Stimulated activated CD8-positive, alpha-beta memory T cell treated with anti-CD3 and anti-CD28 coated beads, Interleukin-15, amount 100 ng/mL, for 48 hours (primary cell): ENCODE measurements around the gene RPL10.

Source experiments
- DNase-seq, 2 donors: peaks; one replicate each; pipeline ENCODE4 v3.0.0-alpha.2; 2020; ENCODE audit warnings: low read depth in 2 of 2

Gene RPL10

DNA sequence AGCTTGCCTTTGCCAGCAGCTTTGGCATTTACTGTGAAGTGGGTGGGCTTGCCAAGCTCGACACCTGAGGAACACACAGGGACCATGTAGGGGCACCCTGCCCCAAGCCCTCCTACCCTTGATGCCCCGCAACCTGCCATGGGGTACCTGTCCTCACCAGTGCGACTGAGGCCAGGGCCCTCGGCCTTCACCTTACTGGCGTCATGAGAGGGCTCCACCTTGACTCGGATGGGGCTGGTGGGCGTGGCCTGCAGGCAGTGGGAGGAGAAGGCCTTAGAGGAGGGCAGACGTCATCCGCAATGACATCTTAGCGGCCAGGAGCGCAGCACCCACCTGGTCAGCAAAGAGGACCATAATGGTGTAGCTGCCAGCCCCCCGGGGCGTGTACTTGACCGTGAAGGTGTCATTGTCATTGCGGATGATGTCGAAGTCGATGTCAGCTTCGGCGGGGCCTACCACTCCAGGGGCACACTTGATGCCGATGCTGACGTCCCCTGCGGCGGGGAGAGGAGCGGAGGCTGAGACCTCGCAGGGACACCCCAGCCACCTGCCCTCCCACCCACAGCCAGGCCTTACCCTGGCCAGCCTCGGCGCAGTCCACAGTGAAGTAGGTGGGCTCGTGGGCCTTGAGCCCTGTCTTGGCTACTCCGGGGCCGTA is 36.0 kb upstream of the RPL10 start:
- DNase-seq: no peak

DNA sequence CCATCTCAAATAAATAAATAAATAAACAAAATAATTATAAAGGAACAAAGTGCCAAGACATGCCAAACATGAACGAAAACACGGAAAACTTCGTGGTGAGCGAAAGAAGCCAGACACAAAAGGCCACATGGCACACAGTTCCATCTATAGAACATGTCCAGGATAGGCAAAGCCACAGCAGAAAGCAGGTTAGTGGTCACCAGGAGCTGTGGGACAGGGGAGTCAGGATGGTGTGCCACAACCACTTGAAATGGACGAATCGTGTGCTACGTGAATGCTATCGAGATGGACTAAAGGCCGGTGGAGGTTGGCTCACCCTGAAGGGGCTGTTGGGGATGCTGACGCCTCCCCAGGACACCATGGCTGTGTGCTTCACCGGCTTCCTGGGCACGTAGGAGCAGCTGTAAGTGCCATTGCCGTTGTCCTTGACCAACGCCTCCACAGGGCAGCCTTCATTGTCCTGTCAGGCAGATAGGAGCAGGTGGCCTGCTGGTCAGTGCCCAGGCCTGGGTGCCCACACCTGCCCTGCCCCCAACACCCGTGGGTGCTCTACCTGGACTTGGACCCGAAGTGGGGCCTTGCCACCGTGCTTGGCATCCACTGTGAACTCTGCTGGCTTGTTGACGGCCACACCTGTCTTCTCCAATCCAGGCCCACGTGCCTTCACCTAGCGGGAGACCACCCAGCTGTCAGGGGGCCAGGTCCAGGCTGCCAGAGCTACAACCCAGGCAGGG is 34.3 kb upstream of the RPL10 start:
- DNase-seq: no peak

DNA sequence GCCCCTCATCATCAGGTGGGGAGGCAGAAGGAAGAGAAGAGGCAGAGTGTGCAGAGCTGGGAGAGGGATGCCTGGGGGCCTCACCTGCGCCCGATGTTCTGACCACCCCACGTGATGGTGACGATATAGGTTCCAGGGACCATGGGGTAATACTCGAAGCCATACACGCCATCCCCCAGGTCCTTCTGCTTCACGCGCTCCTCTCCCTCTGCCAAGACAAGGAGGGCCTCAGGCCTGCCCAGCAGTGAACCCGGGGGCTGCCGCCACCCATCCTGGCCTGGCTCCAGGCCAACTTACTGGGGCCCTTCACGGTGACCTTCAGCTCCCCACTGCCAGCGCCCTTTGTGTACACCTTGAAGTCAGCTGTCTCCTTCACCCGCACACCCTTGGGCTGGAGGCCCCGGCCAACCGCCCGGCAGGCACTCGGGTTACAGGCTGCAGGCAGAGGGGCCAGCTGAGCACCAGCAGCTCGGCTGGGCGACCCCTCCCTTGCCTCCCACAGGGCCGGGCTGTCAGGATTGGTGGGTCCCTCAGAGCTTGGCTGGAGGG is 33.1 kb upstream of the RPL10 start:
- DNase-seq: no peak

DNA sequence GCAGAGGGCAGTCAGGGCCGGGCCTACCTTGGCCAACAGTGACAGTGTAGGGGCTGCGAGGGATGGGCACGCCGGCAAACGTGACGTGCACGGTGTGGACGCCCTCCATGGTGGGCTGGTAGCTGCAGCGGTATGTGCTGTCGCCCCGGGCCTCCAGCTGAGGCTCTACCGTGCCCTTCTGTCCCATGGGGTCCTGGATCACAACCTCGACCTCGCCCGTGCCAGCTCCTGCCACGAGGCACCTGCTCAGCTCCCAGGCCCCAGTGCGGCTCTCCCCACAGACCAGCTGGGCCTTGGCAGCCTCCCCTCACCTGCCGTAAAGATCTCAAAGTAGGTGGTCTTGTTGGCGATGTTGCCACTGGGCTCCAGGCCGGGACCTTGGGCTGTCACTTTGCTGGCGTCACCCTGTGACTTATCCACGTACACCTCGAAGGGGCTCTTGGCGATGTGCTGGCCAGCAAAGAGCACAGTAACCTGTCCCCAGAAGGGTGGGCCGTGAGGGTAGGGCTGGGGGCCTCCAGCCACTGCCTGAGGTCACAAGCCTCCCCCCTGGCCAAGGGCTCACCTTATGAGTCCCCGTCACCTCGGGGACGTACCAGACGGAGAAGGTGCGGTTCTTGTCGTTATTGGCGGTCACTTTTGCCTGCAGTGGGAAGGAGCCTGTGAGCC is 32.0 kb upstream of the RPL10 start:
- DNase-seq: no peak

DNA sequence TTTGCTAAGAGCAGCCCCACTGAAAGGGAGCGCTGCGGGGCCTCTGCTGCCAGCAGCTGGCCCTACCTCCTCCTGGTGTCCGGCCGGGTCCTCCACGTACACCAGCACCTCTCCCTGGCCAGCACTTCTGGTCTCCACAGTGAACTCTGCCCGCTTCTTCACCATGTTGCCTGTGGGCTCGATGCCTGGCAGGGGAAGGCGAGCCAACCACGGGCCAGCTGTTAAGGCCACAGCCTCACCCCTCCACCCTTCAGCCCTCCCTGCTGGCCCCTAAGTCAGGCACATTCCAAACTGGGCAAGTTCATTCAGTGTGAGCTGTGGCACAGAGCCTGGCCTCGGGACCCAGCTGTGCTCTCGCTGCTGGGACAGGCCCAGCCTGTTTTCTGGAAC is 31.5 kb upstream of the RPL10 start:
- DNase-seq: no peak

DNA sequence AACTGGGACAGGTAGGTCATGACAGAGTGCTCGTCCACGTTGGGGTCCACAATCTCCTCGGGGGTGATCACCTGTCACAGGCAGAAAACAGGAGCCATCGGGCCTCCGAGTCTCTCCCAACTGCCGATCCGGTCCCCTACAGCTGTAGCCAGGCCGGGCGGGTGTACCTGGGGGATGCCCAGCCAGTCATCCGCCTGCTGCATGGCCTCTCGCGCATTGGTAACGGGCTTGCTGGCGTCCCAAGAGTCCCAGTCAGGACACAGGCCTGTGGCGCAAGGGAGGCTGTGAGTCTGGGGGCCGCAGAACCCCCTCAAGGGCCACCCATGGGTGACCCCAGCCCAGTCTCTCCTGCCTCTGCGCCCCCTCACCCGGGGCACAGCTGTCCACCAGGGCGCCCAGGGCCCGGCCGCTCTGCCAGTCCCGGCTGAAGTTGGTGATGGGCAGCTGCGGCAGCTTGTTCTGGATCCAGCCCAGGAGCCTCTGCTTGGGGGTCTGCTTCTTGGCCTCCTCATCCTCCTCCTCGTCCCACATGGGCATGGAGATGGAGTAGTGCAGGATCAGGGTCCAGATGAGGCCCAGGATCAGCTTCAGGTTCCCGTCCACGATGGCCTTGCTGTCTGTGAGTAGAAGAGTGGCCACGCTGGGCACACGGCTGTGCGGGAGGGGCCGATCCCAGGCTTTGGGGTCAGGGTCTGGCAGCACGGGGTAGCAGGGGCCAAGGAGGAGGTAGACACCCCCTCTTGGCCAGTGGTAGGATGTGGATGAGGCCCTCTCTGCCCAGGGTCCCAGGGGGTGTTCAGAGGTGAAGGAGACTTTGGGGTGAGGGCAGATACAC is 30.5 kb upstream of the RPL10 start:
- no peak for DNase-seq

DNA sequence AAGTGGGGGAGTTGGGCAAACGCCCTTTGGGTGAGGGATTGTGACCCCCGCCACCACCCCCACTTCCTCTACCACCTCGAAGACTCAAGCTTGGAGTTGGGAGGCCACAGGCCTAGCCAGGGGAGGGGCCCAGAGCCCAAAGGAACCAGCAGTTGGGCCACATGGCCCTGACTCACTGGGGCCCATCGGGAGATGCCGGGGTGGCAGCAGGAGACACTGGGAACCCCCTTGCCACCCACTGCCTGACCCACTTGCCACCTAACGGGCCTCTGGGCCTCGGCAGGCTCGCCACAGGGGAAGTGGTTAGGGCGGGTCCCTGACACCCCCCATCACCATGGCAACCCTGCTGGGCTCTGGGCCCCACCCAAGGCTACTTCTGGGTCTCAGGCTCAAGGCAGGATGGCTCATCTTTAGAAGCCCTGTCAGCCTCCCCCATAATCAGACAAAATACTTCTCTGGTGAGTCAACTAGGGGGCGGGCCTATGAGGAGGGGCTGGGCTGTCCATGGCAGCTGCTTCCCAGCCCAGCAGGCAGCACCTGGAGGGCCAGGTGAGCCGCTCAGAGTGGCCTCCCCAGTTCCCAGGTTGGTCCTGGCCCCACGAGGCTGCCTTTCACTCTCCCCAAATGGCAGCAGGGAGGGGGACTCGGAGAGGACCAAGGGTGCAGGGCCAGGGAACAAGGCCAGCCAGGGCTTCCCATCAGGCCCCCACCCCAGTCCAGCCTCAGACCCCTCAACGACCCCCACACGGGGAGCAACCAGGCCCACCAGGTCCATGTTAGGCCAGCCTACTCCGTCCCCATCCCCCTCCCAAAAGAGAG is 29.3 kb upstream of the RPL10 start:
- peak; percentile 90 to 96 for DNase-seq

DNA sequence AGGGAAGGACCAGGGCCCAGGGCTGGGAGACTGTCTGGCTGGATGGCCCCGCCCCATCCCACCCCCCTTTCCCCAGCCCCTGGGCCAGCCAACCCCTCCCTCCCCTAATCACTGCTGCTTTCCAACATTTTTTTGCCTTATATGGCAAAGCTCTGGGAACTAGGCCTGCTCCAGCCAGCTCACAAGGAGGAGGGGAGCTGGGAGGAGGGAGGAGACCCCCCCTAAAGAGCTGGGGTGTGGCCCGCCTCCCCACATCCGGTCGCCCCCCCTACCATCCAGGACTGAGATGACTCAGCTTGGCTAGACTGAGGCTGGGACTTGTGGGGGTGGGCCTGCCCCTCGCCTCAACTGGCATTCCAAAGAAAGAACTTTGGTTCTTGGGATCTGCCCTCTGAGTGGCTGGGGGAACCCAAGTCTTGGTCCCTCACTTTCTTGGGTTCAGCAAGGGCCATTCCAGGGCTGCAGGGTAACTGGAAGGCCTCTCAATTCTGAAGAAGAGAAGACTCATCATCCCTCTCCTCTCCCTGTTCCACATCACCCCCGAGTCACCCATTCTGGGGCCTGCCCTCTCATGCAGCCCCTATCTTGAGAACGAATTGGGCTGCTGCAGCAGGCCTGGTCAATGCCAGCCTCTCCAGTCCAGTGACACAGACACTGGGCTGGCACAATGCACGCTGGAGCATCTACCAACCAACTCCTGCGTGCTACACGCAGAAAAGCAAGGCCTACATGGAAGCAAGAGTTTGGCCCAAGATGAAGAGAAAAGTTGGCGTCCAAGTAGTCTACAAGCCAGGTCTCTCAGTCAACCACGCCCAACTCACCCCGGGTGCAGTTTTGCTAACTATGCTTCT is 28.5 kb upstream of the RPL10 start:
- DNase-seq: peak; percentile 62 to 66

DNA sequence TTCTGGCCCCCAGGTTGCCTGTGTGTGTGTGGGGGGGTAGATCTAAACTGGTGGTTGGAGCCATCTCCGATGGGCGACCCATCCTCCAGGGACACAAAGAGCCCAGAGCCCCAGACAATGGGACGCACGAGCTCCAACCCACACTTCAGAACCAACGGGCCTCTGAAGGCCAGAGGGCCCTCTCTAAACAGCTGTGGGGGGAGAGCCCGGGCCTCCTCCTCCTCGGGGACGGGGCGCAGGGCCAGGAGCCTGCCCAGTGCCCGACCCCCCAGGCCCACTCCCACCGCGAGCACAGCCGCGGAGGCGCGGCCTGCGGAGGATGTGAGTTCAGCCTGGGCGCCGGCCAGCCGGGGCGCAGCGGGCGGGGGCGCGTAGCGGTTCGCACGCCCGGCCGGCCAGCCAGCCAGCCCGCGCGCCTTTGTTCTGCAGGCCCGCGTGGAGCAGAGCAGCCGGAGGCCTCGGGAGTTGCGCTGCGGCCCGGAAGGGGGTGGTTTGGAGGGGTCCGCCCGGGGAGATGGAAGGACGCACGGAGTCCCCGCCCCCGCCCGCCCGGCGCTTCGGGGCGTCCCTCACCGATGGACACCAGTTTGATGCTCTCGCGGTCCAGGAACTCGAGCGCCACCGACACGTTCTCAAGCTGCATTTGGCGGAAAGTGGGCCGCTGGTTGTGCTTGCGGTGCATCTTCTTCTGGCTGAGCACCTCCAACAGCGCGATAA is 27.7 kb upstream of the RPL10 start:
- DNase-seq: no peak

DNA sequence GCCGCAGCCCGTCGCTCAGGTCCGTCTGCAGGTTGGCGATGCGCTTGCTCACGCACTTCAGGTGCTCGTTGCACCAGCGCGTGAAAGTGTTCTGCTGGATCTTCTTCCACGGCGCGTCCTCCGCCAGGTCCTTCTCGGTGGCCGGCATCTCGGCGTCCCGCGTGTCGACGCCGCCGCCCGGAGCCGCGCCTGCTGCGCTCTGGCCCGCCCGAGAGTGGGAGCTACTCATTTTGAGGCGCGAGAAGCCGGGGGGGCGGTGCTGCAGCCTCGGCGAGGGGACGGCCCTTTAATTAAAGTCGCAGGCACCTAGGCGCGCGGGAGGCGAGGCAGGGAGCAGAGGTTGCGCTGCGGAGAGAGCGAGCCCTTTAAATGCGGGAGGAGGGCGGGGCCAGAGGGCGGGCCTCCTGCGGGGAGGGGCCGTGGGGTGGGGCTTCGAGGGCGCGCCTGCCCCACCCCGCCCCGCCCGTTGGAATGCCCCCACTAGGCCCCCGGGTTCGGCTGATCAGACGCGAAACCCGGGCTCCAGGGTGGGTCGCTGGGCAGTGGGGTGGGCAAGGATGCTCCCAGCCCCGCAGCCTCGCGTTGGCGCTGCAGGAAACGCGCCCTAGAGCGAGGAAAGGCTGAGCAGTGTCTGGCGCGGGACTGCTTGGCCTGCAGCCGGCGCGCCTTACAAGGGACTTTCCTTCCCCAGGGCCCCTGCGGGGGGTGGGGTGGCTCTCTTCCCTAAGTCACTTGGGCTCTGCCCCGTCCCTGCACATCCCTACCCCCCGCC is 27.0 kb upstream of the RPL10 start:
- DNase-seq: peak; percentile 84 to 88

DNA sequence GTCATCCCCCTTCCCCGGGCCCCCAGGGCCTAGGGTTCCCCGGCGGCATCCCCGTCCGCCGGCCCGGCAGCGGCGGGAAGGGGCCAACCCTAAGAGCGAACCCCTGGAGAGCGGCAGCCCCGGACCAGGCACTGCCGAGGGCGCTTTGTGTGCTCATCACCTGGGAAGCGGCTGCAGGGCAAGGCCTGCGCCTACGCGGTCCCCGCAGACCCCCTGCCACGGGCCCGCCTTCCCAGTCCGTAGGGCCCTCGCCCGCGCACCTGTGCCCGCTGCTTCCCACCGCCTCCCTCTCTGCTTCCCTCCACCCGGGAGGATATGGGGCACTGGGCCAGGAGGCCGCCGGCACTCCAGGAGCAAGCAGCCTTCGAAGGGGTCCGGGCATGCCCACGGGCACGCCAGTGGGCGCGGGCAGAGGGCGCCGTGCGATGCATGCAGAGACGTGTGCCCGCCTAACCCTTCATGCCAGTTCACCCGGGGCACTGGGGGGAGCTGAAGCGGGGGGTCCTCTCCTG is 26.3 kb upstream of the RPL10 start:
- no peak for DNase-seq

DNA sequence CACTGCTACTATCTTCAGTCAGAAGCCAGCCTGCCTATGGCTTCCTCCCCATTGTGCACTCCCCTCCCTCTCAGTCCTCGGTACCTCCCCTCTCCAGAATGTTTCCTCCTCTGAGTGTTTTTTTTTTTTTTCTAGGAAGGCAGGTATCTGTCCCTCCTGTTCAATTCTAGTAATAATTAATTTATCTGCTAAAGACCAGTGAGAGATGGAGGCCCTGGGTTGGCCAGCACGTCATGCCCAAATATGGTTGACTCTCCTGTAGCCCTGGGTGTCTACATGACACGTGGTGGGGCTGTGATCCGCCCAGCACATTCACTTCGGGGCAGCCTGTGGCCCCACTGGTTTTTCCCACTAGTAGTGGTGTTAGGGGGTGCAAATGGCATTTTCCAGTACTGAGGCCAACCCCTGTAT is 25.6 kb upstream of the RPL10 start:
- DNase-seq: peak in 1 of 2 donors; percentile 32

DNA sequence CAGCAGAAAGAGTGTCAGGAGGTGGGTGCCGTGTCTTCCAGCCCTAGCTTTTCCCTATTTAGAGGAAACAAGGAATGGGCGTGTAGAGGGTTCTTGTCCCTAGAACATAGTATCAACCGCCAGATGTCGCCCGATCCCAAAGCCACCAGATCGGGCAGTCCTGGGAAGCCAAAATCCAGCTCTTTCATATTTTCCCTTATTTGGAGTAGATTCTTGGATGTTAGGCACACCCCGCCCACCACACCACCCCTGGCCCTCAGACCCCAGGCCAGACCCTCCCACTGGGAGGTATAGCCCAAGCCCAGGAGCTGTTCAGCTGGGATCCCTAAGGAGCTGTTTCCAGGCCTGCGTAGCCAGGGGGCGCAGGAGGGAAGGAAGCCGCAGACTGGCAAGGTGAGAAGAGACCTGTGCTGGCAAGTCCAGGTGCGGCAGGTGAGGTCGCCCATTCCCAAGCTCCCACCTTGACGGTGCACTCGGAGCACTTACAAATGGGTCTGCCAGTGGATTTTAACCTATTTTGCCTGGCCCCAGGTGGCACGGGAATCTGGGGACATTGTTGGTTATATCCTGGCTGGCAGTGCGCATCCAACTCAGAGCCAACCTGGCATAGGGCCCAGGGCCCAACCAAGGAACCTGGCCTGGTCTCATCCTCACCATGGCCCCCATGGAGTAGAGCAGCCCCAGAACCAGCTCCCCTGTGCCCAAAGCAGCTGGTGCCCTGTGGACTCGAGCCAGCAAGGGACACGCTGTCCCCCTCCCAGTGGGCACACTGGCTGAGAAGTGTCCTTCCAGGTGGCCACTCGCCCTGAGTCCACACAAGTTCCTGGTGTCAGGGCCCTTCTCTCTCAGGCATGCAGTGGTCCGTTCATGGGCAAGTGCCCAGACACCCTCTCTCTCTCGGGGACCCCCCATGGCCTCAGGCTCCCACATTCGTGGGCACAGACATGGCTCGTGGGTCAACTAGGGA is 24.6 kb upstream of the RPL10 start:
- DNase-seq: no peak

DNA sequence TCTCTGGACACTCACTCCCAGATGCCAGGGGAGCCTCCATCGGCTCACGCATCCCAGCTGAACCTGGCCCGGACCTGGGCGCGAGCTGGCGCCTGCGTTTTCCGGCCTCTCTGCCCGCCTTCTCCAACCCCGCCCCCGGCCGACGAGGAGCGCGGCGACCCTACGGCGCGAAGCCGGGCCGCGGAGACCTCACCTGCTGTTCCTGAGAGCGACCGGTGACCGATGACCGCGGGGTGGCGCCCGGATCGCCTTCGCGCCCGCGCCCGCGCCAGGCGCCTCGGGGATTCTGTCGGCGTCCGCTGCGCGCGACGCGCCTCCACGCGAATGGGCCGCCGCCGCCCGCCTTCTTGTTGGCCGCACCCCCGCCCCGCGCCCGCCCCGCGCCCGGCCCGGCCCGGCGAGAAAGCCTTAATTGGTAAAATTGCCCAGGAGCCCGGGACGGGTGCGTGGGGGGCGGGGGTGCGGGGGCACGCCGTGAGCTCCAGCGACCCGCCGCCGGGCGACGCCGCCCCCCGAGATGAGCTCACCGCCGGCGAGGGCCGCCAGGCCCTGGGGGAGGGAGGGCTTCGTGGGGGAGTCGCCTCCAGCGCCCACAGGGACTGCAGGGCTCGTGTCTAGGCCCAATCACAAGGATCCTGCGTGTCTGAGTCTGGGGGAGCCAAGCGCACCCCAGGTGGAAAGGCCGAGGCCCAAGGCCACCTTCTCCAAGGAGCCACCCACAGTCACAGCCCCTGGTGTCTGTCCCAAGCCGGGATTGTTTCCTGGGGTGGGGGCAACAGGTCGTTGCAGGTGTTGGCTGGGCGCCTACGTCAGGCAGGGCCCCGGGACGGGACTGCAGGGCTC is 23.6 kb upstream of the RPL10 start, which contains the start of gene FLNA:
TSS of gene FLNA (minus strand) at position 322 of the 843 bp plus-strand sequence. CDS start 3,389 bp downstream, outside the sequence.
- DNase-seq: no peak

DNA sequence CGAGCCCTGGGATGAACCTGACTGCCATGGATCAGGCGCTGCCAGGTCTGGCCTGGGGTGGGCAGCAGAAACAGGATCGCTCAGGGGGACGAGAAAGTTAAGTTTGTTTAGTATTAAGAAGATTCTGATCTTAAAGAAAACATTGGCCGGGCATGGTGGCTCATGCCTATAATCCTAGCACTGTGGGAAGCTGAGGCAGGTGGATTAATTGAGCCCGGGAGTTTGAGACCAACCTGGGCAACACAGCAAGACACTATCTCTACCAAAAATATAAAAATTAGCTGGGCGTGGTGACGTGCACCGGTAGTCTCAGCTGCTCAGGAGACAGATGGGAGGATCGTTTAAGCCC is 23.0 kb upstream of the RPL10 start:
- no peak for DNase-seq

DNA sequence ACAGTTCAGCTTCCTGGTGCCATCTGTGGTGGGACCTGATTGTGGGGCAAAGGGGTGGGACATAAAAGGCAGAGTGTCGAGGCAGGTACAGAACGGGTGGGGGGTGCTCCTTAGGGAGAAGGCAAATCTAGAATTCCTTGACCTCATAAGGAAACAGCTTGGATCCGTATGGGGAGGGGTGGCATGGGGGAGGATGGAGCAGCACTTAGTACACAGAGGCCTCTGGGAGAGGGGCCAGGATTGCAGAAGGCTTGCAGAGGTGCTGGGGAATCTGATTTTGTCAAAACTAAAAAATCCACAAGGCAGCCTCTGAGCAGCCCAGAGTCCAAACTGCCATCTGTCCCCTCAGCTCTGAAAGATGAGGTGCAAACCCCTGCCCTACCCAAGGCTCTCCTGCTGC is 21.4 kb upstream of the RPL10 start:
- no peak for DNase-seq
